Endothelial cell of umbilical vein (primary cell): ENCODE measurements around the gene LRFN3. TPM values are rescaled to one million over a fixed set of nuclear protein-coding genes. Genes with fewer than 3 reads are reported as not detected.

ENCODE experiments used
- BruUV-seq: library from RNA; stranded (reverse); fragments of 400-500 nt; replicated peaks from 2 replicates; lab custom pipeline; 2021; lab: Mats Ljungman, UMichigan
- CTCF ChIA-PET: fragments of 300-600, 350-600 bp; sonication (Branson Sonifier 250); formaldehyde crosslinking; loops from one replicate; lab custom pipeline; 2021; ENCODE audit warnings: antibody characterized with exemption, inconsistent platforms; lab: Charles Lee
- POLR2A ChIA-PET: fragments of 300-600, 350-600 bp; sonication (Branson Sonifier 250); formaldehyde crosslinking; loops from one replicate; lab custom pipeline; 2021; ENCODE audit warnings: antibody characterized with exemption, inconsistent platforms; lab: Charles Lee
- DNase-seq: peaks from one replicate; pipeline ENCODE4 v3.0.0-alpha.2; 2011; ENCODE audit warnings: low read depth, low spot score
- FAIRE-seq: peaks from 2 replicates; lab custom pipeline; 2011; peaks lifted over from hg19 to GRCh38; lab: Jason Lieb, UNC
- H2AFZ ChIP-seq: 2 replicates; pipeline ENCODE4 v1.6.0; 2012; ENCODE audit warnings: low read depth, low read length, control low read depth, inconsistent platforms
- H3K27ac ChIP-seq: 2 replicates; pipeline ENCODE4 v1.5.1; 2011; ENCODE audit warnings: low read depth, mild to moderate bottlenecking, control low read depth, low read length, moderate library complexity; ENCODE audit not compliant: insufficient read depth
- H3K27me3 ChIP-seq, 2 experiments: 2 replicates each; pipeline versions ENCODE4 v1.6.0 to v1.6.1; 2011; ENCODE audit warnings: low read length in 2 of 2, mixed read lengths in 1 of 2; ENCODE audit not compliant: control insufficient read depth in 2 of 2, insufficient read depth in 2 of 2
- H3K36me3 ChIP-seq, 2 experiments: 2 replicates in 1 of 2; 3 replicates in 1 of 2; pipeline ENCODE4 v1.5.1; 2011; ENCODE audit warnings: low read length in 2 of 2, mild to moderate bottlenecking in 1 of 2, moderate library complexity in 1 of 2; ENCODE audit not compliant: control insufficient read depth in 2 of 2, insufficient read depth in 2 of 2; ENCODE audit errors: extremely low read depth in 1 of 2
- H3K4me1 ChIP-seq: 3 replicates; pipeline ENCODE4 v1.5.1; 2011; ENCODE audit warnings: mild to moderate bottlenecking, low read length; ENCODE audit not compliant: control insufficient read depth, insufficient read depth; ENCODE audit errors: extremely low read depth
- H3K4me2 ChIP-seq: 2 replicates; pipeline ENCODE4 v1.6.1; 2011; ENCODE audit warnings: low read length, control low read depth, mixed read lengths; ENCODE audit not compliant: insufficient read depth
- H3K4me3 ChIP-seq, 3 experiments: fragments of 200-600 bp in 1 of 3; sonication (generic), shearing (Covaris generic) in 1 of 3; replicated peaks in 1 of 3; 2 replicates each; pipeline ENCODE4 v1.5.1; 2011 to 2016; ENCODE audit warnings: control low read depth in 3 of 3, low read length in 3 of 3, mild to moderate bottlenecking in 2 of 3, inconsistent platforms in 1 of 3, low read depth in 1 of 3, moderate library complexity in 1 of 3; ENCODE audit not compliant: insufficient read depth in 1 of 3
- H3K79me2 ChIP-seq: 2 replicates; pipeline ENCODE4 v1.6.0; 2012; ENCODE audit warnings: low read length, inconsistent platforms; ENCODE audit not compliant: control insufficient read depth, insufficient read depth
- H3K9ac ChIP-seq: replicated peaks from 2 replicates; pipeline ENCODE3; 2011; ENCODE audit warnings: low read length, control low read depth; ENCODE audit not compliant: insufficient read depth; ENCODE audit errors: extremely low read depth
- H3K9me1 ChIP-seq: replicated peaks from 3 replicates; pipeline ENCODE4 v1.6.0; 2011; ENCODE audit warnings: mild to moderate bottlenecking, low read length; ENCODE audit not compliant: control insufficient read depth, insufficient read depth; ENCODE audit errors: extremely low read depth
- H3K9me3 ChIP-seq: replicated peaks from 2 replicates; pipeline ENCODE4 v1.5.1; 2012; ENCODE audit warnings: low read length, inconsistent platforms; ENCODE audit not compliant: control insufficient read depth, insufficient read depth
- H4K20me1 ChIP-seq: replicated peaks from 2 replicates; pipeline ENCODE3; 2011; ENCODE audit warnings: mild to moderate bottlenecking, low read length; ENCODE audit not compliant: control insufficient read depth, insufficient read depth; ENCODE audit errors: extremely low read depth
- EZH2 ChIP-seq: IDR thresholded peaks from 2 replicates; pipeline ENCODE4 v1.6.1; 2012; ENCODE audit warnings: borderline replicate concordance, low read depth, mild to moderate bottlenecking, moderate library complexity, low read length, inconsistent platforms; ENCODE audit not compliant: severe bottlenecking
- FOS ChIP-seq: IDR thresholded peaks from 2 replicates; pipeline ENCODE4 v1.6.1; 2011; ENCODE audit warnings: mild to moderate bottlenecking, low read length, moderate library complexity, borderline replicate concordance; ENCODE audit not compliant: insufficient read depth
- GATA2 ChIP-seq: IDR thresholded peaks from 2 replicates; pipeline ENCODE4 v1.7.0; 2011; ENCODE audit warnings: low read depth, mild to moderate bottlenecking, moderate library complexity, mixed read lengths, low read length; ENCODE audit not compliant: insufficient read length, insufficient read depth
- JUN ChIP-seq: IDR thresholded peaks from 2 replicates; pipeline ENCODE4 v1.6.1; 2011; ENCODE audit warnings: borderline replicate concordance, low read depth; ENCODE audit not compliant: insufficient read length, insufficient read depth
- MYC ChIP-seq: IDR thresholded peaks from one replicate; pipeline ENCODE4 v1.6.1; 2011; ENCODE audit warnings: mild to moderate bottlenecking, low read depth, low read length
- POLR2A ChIP-seq: IDR thresholded peaks from 2 replicates; pipeline ENCODE4 v1.6.1; 2012; ENCODE audit warnings: low read depth, mild to moderate bottlenecking, control low read depth, low read length
- POLR2AphosphoS5 ChIP-seq: IDR thresholded peaks from 2 replicates; pipeline ENCODE4 v1.6.1; 2012; ENCODE audit warnings: low read depth, mild to moderate bottlenecking, control low read depth, low read length, moderate library complexity; ENCODE audit not compliant: insufficient read depth
- dilution Hi-C: fragments of 300-500 bp; cut with MboI; formaldehyde crosslinking; loops from one replicate; pipeline ENCODE4 v1.15.0; 2019; ENCODE audit warnings: low sequenced_read_pairs; ENCODE audit not compliant: extremely low pct_ligation_motif_present
- intact Hi-C: fragments of 100-400 bp; cut with micrococcal nuclease; formaldehyde crosslinking; loops from one replicate; pipeline ENCODE4 v1.10.0; 2022
- polyA plus RNA-seq, 4 experiments: library from polyadenylated mRNA; depleted of rRNA in 3 of 4; stranded (reverse) in 3 of 4; unstranded in 1 of 4; fragments of >200 nt; gene quantifications; 2 replicates each; pipeline versions ENCODE4 v1.2.1 to v1.2.3, GENCODE V29; 2011 to 2012; ENCODE audit warnings: missing spikeins in 1 of 4
- total RNA-seq: library from RNA; stranded (reverse); gene quantifications from 2 replicates; pipeline ENCODE4 v1.2.3, GENCODE V29; 2021
- TF ChIP-seq, protein P1 (sequence below), 2 donors: IDR thresholded peaks; 1 replicate in 1 of 2; 2 replicates in 1 of 2; pipeline ENCODE4 v1.5.1; 2011; ENCODE audit warnings: low read length in 2 of 2, mild to moderate bottlenecking in 2 of 2, moderate library complexity in 2 of 2, control low read depth in 1 of 2, inconsistent platforms in 1 of 2, low read depth in 1 of 2; ENCODE audit not compliant: insufficient read depth in 1 of 2; ENCODE audit errors: extremely low read depth in 1 of 2
- TF ChIP-seq, protein P2 (sequence below): IDR thresholded peaks from 2 replicates; pipeline ENCODE4 v1.6.1; 2011; ENCODE audit not compliant: insufficient read depth, insufficient read length

Gene LRFN3
- total and polyA plus RNA-seq, 2 donors (not counting 3 experiments of a cell fraction or from before 2014, with no cell fraction given) = 4.1 to 15.9 TPM

DNA sequence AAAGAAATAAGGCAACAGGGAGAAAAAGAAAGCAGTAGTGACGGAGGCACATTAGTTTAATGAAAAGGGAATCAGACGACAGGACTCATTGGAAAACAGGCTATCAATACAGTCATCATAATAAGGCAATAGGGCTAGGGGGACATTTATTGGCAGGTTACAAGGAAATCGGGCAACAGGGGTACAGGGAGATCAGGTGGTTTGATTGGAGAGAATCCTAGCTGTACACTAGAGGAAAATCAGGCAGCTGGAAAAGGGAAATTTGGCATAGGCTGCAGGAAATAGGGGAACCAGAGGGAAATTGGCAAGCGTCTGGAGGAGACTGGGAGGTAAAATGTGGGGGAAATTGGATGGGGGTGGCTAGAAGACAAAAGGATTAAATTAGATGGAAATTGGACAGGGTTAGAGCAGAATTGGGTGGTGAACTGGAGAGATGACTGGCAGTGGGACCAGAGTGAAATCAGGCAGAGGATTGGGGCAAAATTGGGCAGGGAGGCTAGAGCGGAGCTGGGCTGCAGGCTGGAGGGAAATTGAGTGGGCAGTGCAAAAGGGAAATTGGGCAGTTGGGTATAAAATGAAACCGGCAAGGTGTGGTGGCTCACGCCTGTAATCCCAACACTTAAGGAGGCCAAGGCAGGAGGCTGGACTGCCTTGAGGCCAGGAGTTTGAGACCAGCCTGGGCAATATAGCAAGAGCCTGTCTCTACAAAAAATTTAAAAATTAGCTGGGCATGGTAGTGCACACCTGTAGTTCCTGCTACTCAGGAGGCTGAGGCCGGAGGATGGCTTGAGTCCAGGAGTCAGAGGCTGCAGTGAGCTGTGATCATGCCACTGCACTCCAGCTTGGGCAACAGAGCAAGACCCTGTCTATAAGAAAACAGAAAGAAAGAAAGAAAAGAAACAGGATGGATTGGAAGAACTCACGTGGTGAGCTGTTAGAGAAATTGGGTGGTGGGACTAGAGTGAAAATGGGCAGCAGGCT lies 7.4 kb downstream of the LRFN3 start:
- no peak overlapping the region for H3K4me3 ChIP-seq
- no peaks in the 10 kb centered on the region for H3K36me3 ChIP-seq
- ChIA-PET POLR2A (no interaction called here), CTCF (interaction anchor here (0.6 to 1.2 kb wide), 2 partner anchors 50 to 183 kb away, joined by 3 to 5 read pairs; no protein-coding TSS in a partner anchor)
- H3K27ac ChIP-seq = no peak overlapping the region
- no peak for DNase-seq
- no peaks in the 10 kb centered on the region for H3K9me1 ChIP-seq
- H3K9ac ChIP-seq = no peak overlapping the region
- H2AFZ ChIP-seq = no peak overlapping the region
- H3K27me3 ChIP-seq = no peaks in the 10 kb centered on the region
- H3K79me2 ChIP-seq = no peaks in the 10 kb centered on the region
- no peak for FAIRE-seq
- TF ChIP-seq GATA2 = no peak
- TF ChIP-seq FOS = no peak
- no peak for TF ChIP-seq POLR2A
- BruUV-seq = no TSS peak
- H3K9me3 ChIP-seq = no peaks in the 10 kb centered on the region
- H3K4me1 ChIP-seq = no peaks in the 10 kb centered on the region
- H3K4me2 ChIP-seq = no peak overlapping the region
- intact Hi-C loops = no loop called here
- peaks cover 4% of the 10 kb centered on the region for H4K20me1 ChIP-seq
- dilution Hi-C loops = no loop called here

DNA sequence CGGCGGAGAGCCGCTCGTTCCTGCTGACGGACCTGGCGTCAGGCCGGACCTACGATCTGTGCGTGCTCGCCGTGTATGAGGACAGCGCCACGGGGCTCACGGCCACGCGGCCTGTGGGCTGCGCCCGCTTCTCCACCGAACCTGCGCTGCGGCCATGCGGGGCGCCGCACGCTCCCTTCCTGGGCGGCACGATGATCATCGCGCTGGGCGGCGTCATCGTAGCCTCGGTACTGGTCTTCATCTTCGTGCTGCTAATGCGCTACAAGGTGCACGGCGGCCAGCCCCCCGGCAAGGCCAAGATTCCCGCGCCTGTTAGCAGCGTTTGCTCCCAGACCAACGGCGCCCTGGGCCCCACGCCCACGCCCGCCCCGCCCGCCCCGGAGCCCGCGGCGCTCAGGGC lies 8.4 kb downstream of the LRFN3 start:
- no peak overlapping the region for H3K9ac ChIP-seq
- no peak overlapping the region for H3K4me3 ChIP-seq
- no peaks in the 10 kb centered on the region for H3K27me3 ChIP-seq
- ChIA-PET CTCF (interaction anchor here (1.2 kb wide), 1 partner anchor 49 kb away, joined by 3 read pairs; no protein-coding TSS in a partner anchor), POLR2A (no interaction called here)
- no peaks in the 10 kb centered on the region for H3K4me1 ChIP-seq
- H2AFZ ChIP-seq = no peak overlapping the region
- TF ChIP-seq MYC (no peak), EZH2 (no peak), FOS (no peak), JUN (no peak), POLR2A (no peak), POLR2AphosphoS5 (no peak), GATA2 (no peak)
- TF ChIP-seq, protein P1, sequence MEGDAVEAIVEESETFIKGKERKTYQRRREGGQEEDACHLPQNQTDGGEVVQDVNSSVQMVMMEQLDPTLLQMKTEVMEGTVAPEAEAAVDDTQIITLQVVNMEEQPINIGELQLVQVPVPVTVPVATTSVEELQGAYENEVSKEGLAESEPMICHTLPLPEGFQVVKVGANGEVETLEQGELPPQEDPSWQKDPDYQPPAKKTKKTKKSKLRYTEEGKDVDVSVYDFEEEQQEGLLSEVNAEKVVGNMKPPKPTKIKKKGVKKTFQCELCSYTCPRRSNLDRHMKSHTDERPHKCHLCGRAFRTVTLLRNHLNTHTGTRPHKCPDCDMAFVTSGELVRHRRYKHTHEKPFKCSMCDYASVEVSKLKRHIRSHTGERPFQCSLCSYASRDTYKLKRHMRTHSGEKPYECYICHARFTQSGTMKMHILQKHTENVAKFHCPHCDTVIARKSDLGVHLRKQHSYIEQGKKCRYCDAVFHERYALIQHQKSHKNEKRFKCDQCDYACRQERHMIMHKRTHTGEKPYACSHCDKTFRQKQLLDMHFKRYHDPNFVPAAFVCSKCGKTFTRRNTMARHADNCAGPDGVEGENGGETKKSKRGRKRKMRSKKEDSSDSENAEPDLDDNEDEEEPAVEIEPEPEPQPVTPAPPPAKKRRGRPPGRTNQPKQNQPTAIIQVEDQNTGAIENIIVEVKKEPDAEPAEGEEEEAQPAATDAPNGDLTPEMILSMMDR (IDR thresholded peaks at IDR 0.05; ENCODE audit: extremely low read depth in 1 of 2, insufficient read depth in 1 of 2, low read depth in 1 of 2, low read length in 2 of 2) = no peak
- TF ChIP-seq, protein P2, sequence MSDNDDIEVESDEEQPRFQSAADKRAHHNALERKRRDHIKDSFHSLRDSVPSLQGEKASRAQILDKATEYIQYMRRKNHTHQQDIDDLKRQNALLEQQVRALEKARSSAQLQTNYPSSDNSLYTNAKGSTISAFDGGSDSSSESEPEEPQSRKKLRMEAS = no peak
- H3K9me3 ChIP-seq = no peaks in the 10 kb centered on the region
- BruUV-seq = no TSS peak
- DNase-seq (no peak), FAIRE-seq (no peak)
- no peak overlapping the region for H3K27ac ChIP-seq
- H4K20me1 ChIP-seq = peaks cover 4% of the 10 kb centered on the region
- dilution Hi-C loops (no loop called here), intact Hi-C loops (no loop called here)
- no peaks in the 10 kb centered on the region for H3K36me3 ChIP-seq
- no peak overlapping the region for H3K4me2 ChIP-seq
- H3K9me1 ChIP-seq = no peaks in the 10 kb centered on the region
- no peaks in the 10 kb centered on the region for H3K79me2 ChIP-seq
